GM23338 (cell line): ENCODE results near the gene CTNND2. TPM values are rescaled to one million over a fixed set of nuclear protein-coding genes. Genes with fewer than 3 reads are reported as not detected.

Experiments
- ATAC-seq: fragments of 200-7000 bp; cut with Tn5 transposase; 3 replicates; pipeline ENCODE4 v1.9.1; 2020
- DNase-seq: peaks from one replicate; pipeline ENCODE4 v3.0.0-alpha.2; 2015; ENCODE audit warnings: low spot score
- H2AFZ ChIP-seq: fragments of 200-600 bp; sonication (generic); 2 replicates; pipeline ENCODE4 v1.8.0; 2016; ENCODE audit warnings: antibody characterized with exemption, mild to moderate bottlenecking, moderate library complexity
- H3F3A ChIP-seq: fragments of 200-600 bp; sonication (generic); replicated peaks from 2 replicates; pipeline ENCODE4 v1.8.0; 2017; ENCODE audit warnings: antibody characterized with exemption, mixed run types, low read depth
- H3K27ac ChIP-seq: fragments of 200-600 bp; sonication (generic); 2 replicates; pipeline ENCODE4 v1.6.1; 2016; ENCODE audit warnings: low read depth
- H3K27me3 ChIP-seq: fragments of 200-600 bp; sonication (generic); 2 replicates; pipeline ENCODE4 v1.8.0; 2016; ENCODE audit warnings: mild to moderate bottlenecking, mixed run types, moderate library complexity; ENCODE audit not compliant: insufficient read depth
- H3K36me3 ChIP-seq: fragments of 200-600 bp; sonication (generic); 2 replicates; pipeline ENCODE4 v1.8.0; 2016; ENCODE audit warnings: mild to moderate bottlenecking; ENCODE audit not compliant: insufficient read depth
- H3K4me1 ChIP-seq: fragments of 200-600 bp; sonication (generic); 2 replicates; pipeline ENCODE4 v1.8.0; 2016; ENCODE audit warnings: mild to moderate bottlenecking, moderate library complexity; ENCODE audit not compliant: insufficient read depth
- H3K4me2 ChIP-seq: fragments of 200-600 bp; sonication (generic); 2 replicates; pipeline ENCODE4 v1.7.1; 2017; ENCODE audit warnings: mixed run types
- H3K4me3 ChIP-seq: fragments of 200-600 bp; sonication (generic); 2 replicates; pipeline ENCODE4 v1.6.1; 2016; ENCODE audit warnings: mixed run types
- H3K79me2 ChIP-seq: fragments of 200-600 bp; sonication (generic); replicated peaks from 2 replicates; pipeline ENCODE4 v1.8.0; 2017; ENCODE audit warnings: mild to moderate bottlenecking; ENCODE audit not compliant: insufficient read depth
- H3K9me2 ChIP-seq: fragments of 200-600 bp; sonication (generic); 2 replicates; pipeline ENCODE4 v1.8.0; 2017; ENCODE audit not compliant: insufficient read depth
- H4K20me1 ChIP-seq: fragments of 200-600 bp; sonication (generic); replicated peaks from 2 replicates; pipeline ENCODE4 v1.8.0; 2017; ENCODE audit warnings: mild to moderate bottlenecking; ENCODE audit not compliant: insufficient read depth
- H3K27ac Mint-ChIP-seq: 2 replicates; pipeline ENCODE4 v1.8.0; 2020; ENCODE audit warnings: inconsistent platforms, mild to moderate bottlenecking, moderate library complexity, mixed read lengths
- H3K27me3 Mint-ChIP-seq: 3 replicates; pipeline ENCODE4 v1.8.0; 2022; ENCODE audit warnings: low read depth, mild to moderate bottlenecking, moderate library complexity, mixed read lengths, inconsistent platforms; ENCODE audit not compliant: insufficient read depth, poor library complexity
- H3K36me3 Mint-ChIP-seq: 3 replicates; pipeline ENCODE4 v1.8.0; 2021; ENCODE audit warnings: low read depth, mild to moderate bottlenecking, inconsistent platforms, moderate library complexity, mixed read lengths
- H3K4me1 Mint-ChIP-seq: 3 replicates; pipeline ENCODE4 v1.8.0; 2020; ENCODE audit warnings: mild to moderate bottlenecking, inconsistent platforms, mixed read lengths
- H3K4me3 Mint-ChIP-seq: 3 replicates; pipeline ENCODE4 v1.8.0; 2021; ENCODE audit warnings: moderate library complexity, mild to moderate bottlenecking, inconsistent platforms, mixed read lengths
- H3K9me3 Mint-ChIP-seq: 3 replicates; pipeline ENCODE4 v1.8.0; 2020; ENCODE audit warnings: moderate library complexity, mild to moderate bottlenecking, inconsistent platforms, mixed read lengths
- CTCF ChIP-seq, 2 experiments: fragments of 200-600 bp in 1 of 2; sonication (generic) in 1 of 2; conservative IDR thresholded peaks; 2 replicates each; pipeline versions ENCODE4 v1.5.1 to v1.6.1; 2016 to 2017; ENCODE audit warnings: antibody characterized with exemption in 2 of 2, low read depth in 2 of 2, mild to moderate bottlenecking in 2 of 2, moderate library complexity in 1 of 2
- ETS1 ChIP-seq: IDR thresholded peaks from 2 replicates; pipeline ENCODE4 v1.6.1; 2016; ENCODE audit warnings: antibody characterized with exemption
- EZH2 ChIP-seq: fragments of 200-600 bp; sonication (generic); IDR thresholded peaks from one replicate; pipeline ENCODE4 v1.8.0; 2017; ENCODE audit warnings: antibody characterized with exemption, mild to moderate bottlenecking, low read depth; ENCODE audit not compliant: unreplicated experiment
- REST ChIP-seq: IDR thresholded peaks from one replicate; pipeline ENCODE4 v1.6.1; 2018; ENCODE audit warnings: antibody characterized with exemption; ENCODE audit not compliant: unreplicated experiment
- polyA plus RNA-seq: library from polyadenylated mRNA; unstranded; fragments of >200 nt; fragmentation: Nextera tagmentation; extraction: Ambion mirVana; gene quantifications from 2 replicates; pipeline ENCODE4 v1.2.1, GENCODE V29; 2016
- total RNA-seq: library from RNA; depleted of rRNA; stranded (reverse); fragments of >200 nt; shearing (Covaris generic); gene quantifications from 2 replicates; pipeline ENCODE4 v1.2.3, GENCODE V29; 2014

CTNND2 gene
- total and polyA plus RNA-seq, 2 experiments from 2014 or later: 5.1 to 7.0 TPM

- TF ChIP-seq ETS1: no peak
Observed at GRCh38 chr5:11385901-11386293, 518.3 kb downstream of the CTNND2 start (continued).

- H2AFZ ChIP-seq: no peak overlapping the region
- no peaks in the 10 kb centered on the region for H3K36me3 ChIP-seq
- peak overlapping the region; percentile 67 for H3K4me3 Mint-ChIP-seq
- peaks cover 40% of the 10 kb centered on the region for H3K27me3 ChIP-seq
- no peak for TF ChIP-seq ETS1
- peak; percentile 41 for TF ChIP-seq EZH2
- TF ChIP-seq REST: no peak
- TF ChIP-seq CTCF (conservative IDR thresholded peaks at IDR 0.05; ENCODE audit: low read depth in 2 of 2): no peak
- H3K79me2 ChIP-seq: no peaks in the 10 kb centered on the region
- H3K9me2 ChIP-seq: no peaks in the 10 kb centered on the region
- H4K20me1 ChIP-seq: no peaks in the 10 kb centered on the region
- peaks cover 13% of the 10 kb centered on the region; the same call in 1 of the 2 replicates for H3K4me1 ChIP-seq
- peak overlapping the region; percentile 47 for H3K4me3 ChIP-seq
- H3K4me2 ChIP-seq: peak overlapping the region; percentile 74
- peaks cover 40% of the 10 kb centered on the region for H3K27me3 Mint-ChIP-seq
- peaks cover 22% of the 10 kb centered on the region for H3K4me1 Mint-ChIP-seq
- no peaks in the 10 kb centered on the region; the same call in 2 of the 3 replicates for H3K36me3 Mint-ChIP-seq
- H3K9me3 Mint-ChIP-seq: no peaks in the 10 kb centered on the region
- no peak overlapping the region for H3K27ac ChIP-seq
- no peaks in the 10 kb centered on the region for H3F3A ChIP-seq
- ATAC-seq (peak; percentile 44), DNase-seq (peak; percentile 34)
- H3K27ac Mint-ChIP-seq: no peak overlapping the region
Observed at GRCh38 chr5:11385251-11385900, 518.9 kb downstream of the CTNND2 start.
